ENCODE results near the gene F10.
"Not testable (repeated sequence)": the region's sequence is repeated elsewhere in the genome, so short reads cannot be mapped to it uniquely, and the experiment has no call there.

The F10 gene

DNA sequence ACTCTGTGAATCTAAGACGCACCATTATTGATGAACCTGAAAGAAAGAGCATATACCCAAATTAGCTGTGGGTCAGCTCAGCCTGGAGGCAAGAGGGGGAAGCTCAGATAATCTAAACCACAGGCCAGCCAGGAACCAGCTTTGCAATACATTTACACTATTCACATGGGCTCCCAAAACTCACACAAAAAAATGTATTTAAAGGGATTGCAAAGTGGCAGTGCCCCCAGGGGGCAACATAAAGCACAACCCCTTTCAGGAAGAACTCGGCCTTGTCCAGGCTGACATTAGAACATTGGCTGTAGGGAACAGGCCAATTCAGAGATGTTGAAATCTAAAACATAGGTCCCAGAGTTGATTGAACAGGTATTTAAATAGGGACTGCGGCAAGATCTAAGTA lies 32.6 kb downstream of the F10 start:
- no peak for DNase-seq

DNA sequence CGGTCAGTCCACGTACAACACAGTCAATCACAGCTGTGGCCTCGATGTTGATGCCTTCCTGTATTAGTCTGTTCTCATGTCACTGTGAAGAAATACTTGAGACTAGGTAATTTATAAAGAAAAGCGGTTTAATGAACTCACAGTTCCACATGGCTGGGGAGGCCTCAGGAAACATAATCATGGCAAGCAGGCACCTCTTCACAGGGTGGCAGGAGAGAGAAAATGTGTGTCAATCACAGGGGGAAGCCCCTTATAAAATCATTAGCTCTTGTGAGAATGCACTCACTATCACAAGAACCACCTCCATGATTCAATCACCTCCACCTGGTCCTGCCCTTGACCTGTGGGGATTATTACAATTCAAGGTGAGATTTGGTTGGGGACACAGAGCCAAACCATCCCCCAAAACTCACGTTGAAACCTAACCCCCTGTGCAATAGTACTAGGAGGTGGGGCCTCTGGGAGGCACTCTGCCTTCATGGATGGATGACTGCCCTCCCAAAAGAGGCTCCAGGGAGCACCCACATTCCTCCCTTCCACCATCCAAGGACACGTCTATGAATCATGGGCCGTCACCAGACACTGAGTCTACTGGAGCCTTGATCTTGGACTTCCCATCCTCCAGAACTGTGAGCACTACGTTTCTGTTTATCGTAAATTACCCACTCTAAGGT lies 33.5 kb downstream of the F10 start:
- DNase-seq, result no peak

DNA sequence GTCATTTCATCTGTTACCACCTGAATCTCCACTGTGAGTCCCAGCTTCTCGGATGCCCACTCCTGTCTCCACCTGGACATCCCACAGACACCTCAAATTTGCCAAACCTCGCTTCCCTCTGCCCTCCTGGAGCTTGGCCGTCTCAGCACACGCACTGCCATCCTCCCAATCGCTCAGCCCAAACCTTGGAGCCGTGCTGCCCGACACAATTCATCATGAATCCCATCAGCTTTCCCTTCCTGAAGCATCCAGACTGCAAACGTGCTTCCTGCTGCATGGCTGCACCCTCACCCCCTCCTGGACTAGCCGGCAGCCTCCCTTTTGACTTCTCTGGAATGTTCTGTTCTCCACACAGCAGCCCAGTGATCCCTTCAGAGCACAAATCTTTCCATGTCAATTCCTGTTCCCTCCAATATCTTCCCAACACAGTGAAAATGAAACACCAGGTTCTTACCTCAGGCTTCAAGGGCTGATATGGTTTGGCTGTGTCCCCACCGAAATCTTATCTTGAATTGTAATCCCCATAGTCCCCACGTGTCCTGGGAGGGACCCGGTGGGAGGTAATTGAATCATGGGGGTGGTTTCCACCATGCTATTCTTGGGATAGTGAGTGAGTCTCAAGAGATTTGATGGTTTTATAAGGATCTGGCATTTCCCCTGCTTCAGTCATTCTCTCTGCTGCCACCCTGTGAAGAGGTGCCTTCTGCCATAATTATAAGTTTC lies 34.8 kb downstream of the F10 start:
- DNase-seq, result no peak

DNA sequence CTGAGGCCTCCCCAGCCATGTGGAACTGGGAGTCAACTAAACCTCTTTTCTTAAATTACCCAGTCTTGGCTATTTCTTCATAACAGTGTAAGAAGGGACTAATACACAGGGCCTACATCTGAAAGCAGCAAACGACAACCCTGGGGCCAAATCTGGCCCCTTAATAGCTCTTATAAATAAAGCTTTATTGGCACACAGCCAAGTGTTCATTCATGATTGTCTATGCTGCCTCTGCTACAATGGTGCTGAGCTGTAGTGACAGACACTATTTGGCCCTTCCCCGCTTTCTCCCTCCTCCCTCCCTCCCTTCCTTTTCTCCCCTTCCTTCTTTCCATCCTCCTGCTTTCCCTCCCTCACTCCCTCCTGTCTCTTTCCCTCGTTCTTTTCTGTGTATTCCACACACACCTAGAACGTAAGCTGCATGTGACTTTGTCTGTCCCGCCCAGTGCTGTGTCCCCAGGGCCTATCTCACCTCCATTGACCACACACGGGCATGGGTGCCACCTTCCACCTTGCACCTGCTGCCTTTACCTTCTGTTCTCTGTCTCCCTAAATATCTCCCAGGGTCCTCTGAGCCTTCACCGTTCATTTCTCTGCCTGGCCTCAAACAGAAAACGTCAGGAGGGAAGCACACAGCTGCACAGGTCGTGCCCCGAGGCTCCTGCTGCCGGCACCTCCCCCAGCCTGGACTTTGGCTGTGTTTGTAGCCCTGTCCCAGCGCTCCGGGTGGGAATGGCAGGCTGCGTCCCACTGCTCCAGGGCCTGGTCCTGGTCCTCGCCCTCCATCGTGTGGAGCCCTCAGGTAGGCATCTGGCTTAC lies 35.5 kb downstream of the F10 start, which contains the start of gene PROZ:
Gene PROZ (plus strand): TSS at position 720 of the 819 bp plus-strand sequence. CDS start 13 bp downstream, at position 733.
- DNase-seq, result no peak

DNA sequence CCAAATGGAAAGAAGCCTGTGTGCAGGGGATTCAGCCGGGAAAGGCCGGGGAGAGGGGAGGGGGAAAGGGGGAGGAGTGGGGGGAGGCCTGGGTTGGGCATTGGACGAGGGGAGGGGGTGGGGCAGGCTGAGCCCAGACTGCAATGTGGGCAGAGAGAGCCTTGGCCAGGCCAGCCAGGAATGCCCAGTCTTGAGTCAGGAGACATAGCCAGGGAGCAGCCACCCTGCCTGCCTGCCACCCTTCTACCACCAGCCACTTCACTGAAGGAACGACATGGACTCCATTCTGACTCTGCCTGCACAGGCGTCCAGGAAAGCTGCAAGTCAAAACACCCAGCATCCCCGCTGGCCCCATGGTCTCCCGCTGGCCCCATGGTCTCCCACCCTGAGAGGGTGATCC lies 36.3 kb downstream of the F10 start:
- no peak for DNase-seq

DNA sequence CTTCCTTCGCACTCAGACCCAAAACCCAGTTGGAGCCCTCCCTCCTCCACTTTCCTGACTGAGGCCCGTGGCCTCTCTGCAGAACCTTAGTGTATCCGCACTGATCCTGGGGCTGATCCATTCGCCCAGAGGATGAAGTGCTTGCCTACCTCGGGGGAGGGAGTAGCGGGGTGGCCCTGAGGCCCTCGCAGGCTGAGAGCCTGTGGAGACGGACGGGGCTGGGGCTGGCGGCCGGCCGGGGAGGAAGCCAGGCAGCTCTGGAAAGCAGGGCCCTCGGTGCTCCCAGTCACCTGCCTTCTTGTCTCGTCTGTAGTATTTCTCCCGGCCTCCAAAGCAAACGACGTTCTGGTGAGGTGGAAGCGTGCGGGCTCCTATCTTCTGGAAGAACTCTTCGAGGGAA lies 37.1 kb downstream of the F10 start:
- DNase-seq, result no peak

DNA sequence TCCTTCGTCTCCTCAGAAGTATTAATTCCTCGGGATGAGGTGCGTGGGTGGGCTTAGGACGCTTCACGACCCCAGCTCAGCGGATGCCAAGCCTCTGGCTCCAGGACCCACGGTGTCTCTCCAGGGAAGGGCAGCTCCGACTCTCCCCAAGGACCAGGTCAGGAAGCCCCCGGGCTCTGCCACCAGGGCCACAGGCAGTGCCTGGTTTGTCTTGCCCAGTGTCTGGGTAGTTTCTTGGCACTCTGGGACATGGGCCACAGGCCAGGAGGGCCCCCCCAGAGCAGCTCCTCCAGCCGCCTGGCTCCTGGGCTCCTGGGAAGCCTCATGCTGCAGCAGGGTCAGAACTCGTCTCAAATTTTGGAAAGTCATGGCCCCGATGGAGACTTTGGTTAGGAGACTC lies 38.4 kb downstream of the F10 start:
- no peak for DNase-seq

DNA sequence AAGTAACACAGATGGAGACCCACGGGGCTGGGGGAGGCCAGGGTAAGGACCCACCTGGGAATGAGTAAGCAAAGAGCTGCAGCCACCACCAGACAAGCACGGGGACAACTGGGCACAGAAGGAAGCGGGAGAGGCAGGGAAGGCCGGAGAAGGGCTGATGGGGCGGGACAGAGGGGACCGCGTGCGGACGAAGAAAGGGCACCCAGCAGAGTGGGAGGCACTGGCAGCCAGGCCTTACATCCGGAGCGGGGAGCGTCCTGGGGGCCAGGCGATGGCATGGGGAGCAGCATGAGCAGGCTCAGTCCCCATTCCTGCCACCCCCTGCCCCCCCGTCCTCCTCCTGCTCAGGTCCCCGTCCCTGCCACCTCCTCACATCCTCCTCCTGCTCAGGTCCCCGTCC lies 38.8 kb downstream of the F10 start:
- no peak for DNase-seq

DNA sequence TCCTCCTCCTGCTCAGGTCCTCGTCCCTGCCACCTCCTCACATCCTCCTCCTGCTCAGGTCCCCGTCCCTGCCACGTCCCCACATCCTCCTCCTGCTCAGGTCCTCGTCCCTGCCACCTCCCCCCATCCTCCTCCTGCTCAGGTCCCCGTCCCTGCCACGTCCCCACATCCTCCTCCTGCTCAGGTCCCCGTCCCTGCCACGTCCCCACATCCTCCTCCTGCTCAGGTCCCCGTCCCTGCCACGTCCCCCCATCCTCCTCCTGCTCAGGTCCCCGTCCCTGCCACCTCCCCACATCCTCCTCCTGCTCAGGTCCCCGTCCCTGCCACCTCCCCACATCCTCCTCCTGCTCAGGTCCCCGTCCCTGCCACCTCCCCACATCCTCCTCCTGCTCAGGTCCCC lies 39.4 kb downstream of the F10 start:
- not testable (repeated sequence) for DNase-seq

DNA sequence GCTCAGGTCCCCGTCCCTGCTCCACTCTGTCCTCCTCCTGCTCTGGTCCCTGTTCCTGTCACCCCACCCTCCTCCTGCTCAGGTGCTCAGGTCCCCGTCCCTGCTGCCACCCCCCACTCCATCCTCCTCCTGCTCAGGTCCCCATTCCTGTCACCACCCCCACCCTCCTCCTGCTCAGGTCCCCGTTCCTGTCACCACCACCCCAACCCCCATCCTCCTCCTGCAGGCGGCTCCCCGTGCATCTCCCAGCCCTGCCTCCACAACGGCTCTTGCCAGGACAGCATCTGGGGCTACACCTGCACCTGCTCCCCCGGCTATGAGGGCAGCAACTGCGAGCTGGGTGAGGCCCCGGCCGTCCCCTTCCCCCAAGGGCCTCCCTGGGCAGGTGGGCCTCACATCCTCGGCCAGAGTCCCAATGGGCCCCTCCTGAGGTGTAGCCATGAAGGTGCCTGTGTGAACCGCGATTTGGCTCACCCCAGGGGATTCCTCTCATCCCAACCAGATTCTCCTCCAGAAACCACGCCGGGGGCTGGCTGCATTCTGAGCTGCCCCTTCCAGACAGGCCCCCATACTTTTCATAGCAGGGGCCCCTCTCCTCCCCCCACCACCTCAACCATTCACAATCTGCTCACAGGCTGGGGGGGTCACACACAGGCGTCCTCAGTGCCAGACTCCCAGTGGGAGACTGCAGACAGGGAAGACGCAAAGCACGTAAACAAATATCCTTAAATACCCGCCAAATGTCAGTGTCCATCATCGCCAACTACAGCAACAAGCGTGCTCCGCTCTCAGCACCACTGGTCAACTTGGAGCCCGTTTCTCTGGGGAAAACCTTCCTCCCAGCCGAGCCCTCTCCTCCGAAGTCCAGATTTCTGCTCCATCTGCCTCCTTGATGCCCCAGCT lies 40.4 kb downstream of the F10 start:
- no peak for DNase-seq

DNA sequence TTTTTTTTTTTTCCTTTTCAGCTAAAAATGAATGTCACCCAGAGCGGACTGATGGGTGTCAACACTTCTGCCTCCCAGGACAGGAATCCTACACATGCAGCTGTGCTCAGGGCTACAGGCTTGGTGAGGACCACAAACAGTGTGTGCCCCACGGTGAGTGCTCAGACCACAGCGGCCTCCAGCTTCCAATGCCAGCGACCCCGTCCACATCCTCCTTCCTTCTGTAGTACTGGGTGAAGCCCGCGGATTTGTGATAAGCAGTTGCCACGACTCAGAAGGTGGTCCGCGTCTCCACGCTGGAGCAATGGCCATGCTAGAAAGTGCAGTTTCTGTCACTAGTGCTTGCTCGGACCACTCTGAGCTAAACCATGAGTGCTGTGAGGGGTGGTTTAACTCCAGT lies 41.9 kb downstream of the F10 start:
- DNase-seq, result no peak

DNA sequence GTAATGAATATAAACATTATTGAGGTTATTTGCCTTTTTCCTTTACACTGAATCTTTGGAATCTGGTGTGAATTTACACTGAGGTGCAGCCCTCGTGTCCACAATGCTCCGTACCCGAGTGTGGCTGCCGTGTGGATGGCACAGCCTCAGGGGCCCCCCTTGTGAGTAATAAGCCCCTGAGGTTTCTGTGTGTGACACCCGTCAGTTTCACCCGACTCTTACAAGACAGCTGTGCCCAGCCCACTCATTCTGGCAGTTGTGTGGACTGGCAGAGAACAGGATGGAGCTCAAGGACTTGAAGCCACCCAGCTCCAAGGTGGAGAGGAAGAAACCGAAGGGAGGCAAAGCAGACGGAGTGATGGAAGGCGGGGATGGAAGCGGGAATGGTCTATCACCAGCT lies 43.7 kb downstream of the F10 start:
- no peak for DNase-seq

DNA sequence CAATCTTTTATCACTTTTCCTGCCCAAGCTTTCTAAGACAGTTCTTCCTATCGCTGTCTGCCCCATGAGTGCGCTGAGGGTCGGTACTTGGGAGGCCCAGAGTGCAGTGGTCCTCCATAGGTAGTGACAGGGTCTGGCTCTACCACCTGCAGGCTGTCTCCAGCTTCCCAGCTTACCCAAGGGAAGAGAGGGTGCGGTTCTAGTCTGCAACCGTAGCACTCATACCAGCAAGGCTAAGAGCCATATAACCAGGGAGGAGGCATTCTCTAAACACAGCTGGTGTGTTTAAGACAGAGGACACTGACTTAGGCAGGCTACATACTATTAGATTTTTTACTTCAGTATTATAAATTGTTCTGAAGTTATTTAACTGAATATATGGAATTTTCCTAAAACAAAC lies 44.1 kb downstream of the F10 start:
- no peak for DNase-seq

DNA sequence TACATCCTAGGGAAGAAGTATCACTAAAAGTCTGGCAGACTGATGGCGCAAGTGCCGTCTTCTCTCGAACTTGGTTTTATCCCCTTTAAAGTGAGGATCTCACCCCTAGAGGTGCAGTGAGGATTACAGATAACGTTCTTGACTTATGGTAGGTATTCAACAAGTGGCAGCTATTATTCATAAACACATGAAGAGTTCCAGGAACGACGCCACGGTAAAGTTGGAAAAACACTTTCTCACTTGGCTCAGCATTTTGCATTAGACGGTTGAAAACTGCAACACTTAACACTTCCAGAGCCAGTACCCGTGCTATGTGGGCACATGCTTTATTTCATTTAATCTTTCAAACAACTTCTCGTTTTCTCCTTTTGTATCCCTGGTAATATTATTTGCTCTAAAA lies 44.6 kb downstream of the F10 start:
- DNase-seq, result no peak

DNA sequence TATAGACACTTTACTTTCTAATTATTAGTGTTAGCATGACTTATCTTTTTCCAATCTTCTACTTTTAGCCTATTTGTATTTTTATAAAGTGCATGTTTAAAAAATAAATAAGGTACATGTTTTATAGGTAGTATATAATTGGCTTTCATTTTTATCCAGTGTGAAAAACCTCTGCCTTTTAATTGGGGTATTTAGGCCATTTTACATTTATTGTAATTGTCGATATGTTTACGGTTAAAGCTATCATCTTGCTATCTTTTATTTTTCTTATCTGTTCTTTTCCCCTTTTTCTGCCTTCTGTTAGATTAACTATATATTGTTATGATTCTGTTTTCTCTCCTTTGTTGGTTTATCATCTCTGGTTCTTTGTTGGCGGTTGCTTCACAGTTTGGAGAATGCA lies 45.0 kb downstream of the F10 start:
- no peak for DNase-seq

DNA sequence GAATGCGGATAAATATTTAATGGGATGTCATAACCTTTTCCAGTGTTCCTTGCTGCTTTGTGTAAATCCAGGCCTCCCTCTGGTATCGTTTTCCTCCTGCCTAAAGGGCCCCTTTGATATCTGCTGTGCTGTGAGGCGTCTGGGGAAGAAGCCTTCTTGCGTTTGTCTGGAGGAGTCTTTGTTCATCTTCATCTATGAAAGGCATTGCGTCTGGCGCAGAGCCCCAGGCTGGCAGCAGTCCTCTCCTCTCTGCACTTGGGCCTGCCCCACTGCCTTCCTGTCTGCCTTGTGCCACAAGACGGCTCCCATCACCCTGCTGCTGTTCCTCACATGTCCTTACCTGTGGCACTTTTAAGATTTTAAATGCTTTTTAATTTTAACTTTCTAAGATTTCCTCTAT lies 45.6 kb downstream of the F10 start:
- no peak for DNase-seq

DNA sequence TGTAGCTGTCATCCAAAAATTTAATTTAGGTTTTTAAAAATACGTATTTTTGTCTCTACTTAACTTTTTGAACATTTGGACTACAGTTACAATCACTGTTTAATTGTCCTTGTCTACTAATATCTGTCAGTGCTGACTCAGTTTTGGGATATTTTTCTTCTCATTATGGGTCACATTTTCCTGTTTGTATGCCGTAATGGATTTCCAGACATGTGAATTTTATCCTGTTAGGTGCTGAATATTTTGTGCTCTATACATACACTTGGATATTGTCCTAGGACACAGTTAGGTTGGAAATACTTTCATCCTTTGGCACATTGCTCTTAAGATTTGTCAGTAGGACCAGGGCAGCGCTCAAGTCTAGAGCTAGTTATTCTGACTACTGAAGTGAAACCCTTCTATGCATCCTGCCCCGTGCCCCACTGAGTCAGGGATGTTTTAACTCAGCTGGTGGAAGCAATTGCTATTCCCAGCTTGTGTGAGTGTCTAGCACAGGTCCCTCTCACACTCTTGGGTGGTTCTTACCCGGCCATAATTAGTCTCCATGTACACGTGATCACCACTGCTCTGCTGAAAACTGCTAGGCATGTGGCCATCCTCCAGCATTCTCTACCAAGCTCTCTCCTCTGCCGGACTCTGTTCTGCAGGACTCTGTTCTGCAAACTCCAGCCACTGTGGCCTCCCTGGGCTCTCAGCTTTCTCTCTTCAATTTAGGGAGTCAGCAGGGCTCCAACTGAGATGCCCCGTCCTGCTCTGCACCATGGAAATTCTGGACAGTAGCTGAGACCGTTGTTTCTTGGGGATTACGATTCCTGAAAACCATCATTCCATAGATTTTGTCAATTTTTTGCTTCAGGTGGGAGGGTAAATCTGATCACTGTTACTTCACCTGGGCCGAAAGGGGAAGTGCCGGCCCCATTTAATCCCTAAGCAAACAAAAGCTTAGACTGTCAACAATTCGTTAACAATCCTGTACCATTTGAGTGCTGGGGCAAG lies 47.0 kb downstream of the F10 start:
- DNase-seq, result no peak

DNA sequence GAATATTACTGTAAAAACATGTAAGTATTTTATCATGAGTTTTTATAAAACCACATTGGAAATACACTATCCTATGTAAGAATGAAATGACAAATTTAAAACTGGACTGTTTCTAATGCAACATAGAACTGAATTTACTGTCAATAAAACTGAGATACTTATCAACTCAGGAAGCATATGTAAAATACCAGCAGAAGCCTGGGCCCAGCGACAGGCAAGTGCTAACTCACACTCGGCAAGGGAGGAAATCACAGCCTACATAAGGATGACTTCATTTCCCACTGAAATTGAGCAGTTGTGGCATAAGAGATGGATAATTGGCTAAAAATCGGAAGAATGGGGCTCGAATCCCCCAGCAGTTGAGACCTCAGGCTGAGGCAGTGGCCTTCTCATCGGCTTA lies 47.9 kb downstream of the F10 start:
- DNase-seq, result no peak

DNA sequence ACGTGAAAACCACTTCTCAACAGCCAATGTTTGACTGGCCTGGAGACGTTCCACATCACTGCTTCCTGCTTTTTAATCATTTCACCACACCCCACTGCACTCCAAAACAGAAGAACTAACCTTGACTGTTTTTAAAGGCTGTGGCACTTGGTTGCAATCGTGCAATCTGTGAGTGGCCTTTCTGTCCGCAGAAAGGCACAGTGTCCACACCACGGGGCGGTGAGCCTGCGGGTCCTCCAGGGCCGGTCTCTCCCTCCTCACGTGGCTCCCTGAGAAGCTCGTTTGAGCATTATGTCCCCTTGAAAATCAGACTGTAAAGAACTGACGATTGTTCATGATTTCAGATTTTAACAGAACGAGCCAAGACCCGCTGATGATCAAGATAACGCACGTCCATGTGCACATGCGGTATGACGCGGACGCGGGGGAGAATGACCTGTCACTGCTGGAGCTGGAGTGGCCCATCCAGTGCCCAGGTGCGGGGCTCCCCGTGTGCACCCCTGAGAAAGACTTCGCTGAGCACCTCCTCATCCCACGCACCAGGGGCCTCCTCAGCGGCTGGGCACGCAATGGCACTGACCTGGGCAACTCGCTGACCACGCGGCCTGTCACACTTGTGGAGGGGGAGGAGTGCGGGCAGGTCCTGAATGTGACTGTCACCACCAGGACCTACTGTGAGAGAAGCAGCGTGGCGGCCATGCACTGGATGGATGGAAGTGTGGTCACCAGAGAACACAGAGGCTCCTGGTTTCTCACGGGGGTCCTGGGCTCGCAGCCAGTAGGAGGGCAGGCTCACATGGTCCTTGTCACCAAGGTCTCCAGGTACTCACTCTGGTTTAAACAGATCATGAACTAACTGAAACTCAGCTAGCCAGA lies 48.9 kb downstream of the F10 start:
- no peak for DNase-seq

DNA sequence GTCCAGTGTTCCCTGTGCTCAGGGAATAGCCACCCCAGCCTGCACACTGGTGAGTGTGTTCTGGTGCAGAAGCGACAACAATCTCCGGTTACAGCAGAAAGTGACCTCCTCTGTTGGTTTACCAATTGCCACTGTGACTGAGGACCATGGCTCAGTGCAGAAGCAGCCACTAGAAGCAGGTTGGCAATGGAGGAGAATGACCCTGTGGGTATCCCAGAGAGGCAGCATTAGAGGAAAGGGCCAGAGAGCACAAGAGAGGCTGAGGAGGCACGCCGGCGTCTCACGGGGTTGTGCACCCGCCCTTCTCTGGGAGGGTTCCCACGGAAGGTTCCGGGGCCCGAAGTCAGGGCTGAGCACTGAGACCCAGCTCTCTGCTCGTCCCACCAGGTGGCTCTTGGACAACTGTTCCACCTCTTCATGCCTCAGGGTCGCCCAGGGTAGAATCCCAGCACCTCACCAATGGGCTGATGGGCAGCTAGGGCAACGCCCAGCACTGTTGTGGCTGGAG lies 49.9 kb downstream of the F10 start:
- DNase-seq, result no peak

All from NCI-H1694 treated with DMSO at 0.1 percent for 48 hours (cell line).